GM12801 (cell line): ENCODE data around the gene RTP4.

Experiments used
- CTCF ChIP-seq: IDR thresholded peaks from one replicate; pipeline ENCODE4 v1.5.1; 2011; ENCODE audit warnings: control low read depth; ENCODE audit not compliant: insufficient read length; ENCODE audit errors: extremely low read depth

The RTP4 gene

GRCh38 chr3:187352581-187353575 lies 15.3 kb upstream of the RTP4 start:
- no peak for TF ChIP-seq CTCF

GRCh38 chr3:187358068-187358467 lies 10.1 kb upstream of the RTP4 start:
- no peak for TF ChIP-seq CTCF

- no peak for TF ChIP-seq CTCF
These were observed 8.2 kb upstream of the RTP4 start for GRCh38 chr3:187359798-187360486.

GRCh38 chr3:187360596-187360995 lies 7.6 kb upstream of the RTP4 start:
- TF ChIP-seq CTCF: no peak

GRCh38 chr3:187361835-187362234 lies 6.3 kb upstream of the RTP4 start:
- no peak for TF ChIP-seq CTCF

- TF ChIP-seq CTCF: no peak
These were observed 553 bp upstream of the RTP4 start for GRCh38 chr3:187367561-187368103.

- TF ChIP-seq CTCF: no peak
These were observed 883 bp downstream of the RTP4 start for GRCh38 chr3:187369089-187369447.
